Measurements from ENCODE around the gene EP300. TPM values are rescaled to one million over a fixed set of nuclear protein-coding genes. Genes with fewer than 3 reads are reported as not detected.
A peak's percentile ranks its signal among the peaks of the same experiment; 100 is the strongest.

EP300 gene
- total and polyA plus RNA-seq, 2 of the 8 experiments (the other 6 are each of a cell fraction or from before 2014, with no cell fraction given): 39.5 to 109 TPM

- TF ChIP-seq TAF7 (optimal IDR thresholded peaks at IDR 0.05; ENCODE audit: borderline replicate concordance, low read depth, low read length) (peak; percentile 71), CTCF (IDR thresholded peaks at IDR 0.05; ENCODE audit: control extremely low read depth in 1 of 3, insufficient read depth in 1 of 3, low read depth in 1 of 3, low read length in 3 of 3) (peak in 1 of 3 experiments; percentile 7; a peak in 2 of 4 replicates), HDAC6 (IDR thresholded peaks at IDR 0.05; ENCODE audit: low read depth, low read length) (no peak), FOSL1 (IDR thresholded peaks at IDR 0.05; ENCODE audit: insufficient read depth, low read depth, low read length) (no peak), ATF2 (IDR thresholded peaks at IDR 0.05; ENCODE audit: low read length) (no peak), ASH2L (IDR thresholded peaks at IDR 0.05; ENCODE audit: low read length) (no peak)
Measured at GRCh38 chr22:41092023-41092817, at the start of gene EP300 (continued).
